Omental fat pad (tissue), 4 donors: ENCODE measurements around the gene GIT1. TPM values are rescaled to one million over a fixed set of nuclear protein-coding genes. Genes with fewer than 3 reads are reported as not detected.

Experiments
- ATAC-seq: fragments of 150-250 bp; one replicate; pipeline ENCODE4 v1.9.1; 2016; ENCODE audit warnings: mild to moderate bottlenecking, moderate library complexity; ENCODE audit not compliant: low FRiP score
- DNase-seq: peaks from one replicate; pipeline ENCODE4 v3.0.0-alpha.2; 2019; ENCODE audit warnings: low spot score
- CTCF ChIP-seq, 3 donors: fragments of 450-650 bp; IDR thresholded peaks; one replicate each; pipeline ENCODE4 v1.5.1; 2016 to 2017; ENCODE audit warnings: antibody characterized with exemption in 3 of 3, mild to moderate bottlenecking in 3 of 3, moderate library complexity in 2 of 3
- total RNA-seq, 4 donors: library from RNA; depleted of rRNA; stranded (reverse); fragments of >200 nt; gene quantifications; one replicate each; pipeline ENCODE4 v1.1.0, GENCODE V29; 2016

The GIT1 gene
- total RNA-seq, 4 donors from 2014 or later = 24.4 to 73.6 (median 37.3) TPM

GRCh38 chr17:29615492-29616299, 26.2 kb upstream of the GIT1 start:
- peak; percentile 77 for DNase-seq
- peak; percentile 77 for ATAC-seq
- no peak for TF ChIP-seq CTCF (IDR thresholded peaks at IDR 0.05)

- no peak for TF ChIP-seq CTCF (IDR thresholded peaks at IDR 0.05)
- DNase-seq = no peak
- ATAC-seq = no peak
Measured at GRCh38 chr17:29615048-29615385, 25.6 kb upstream of the GIT1 start.

GRCh38 chr17:29614349-29615047, 25.1 kb upstream of the GIT1 start:
- ATAC-seq = no peak

GRCh38 chr17:29613856-29614255, 24.4 kb upstream of the GIT1 start:
- DNase-seq (no peak), ATAC-seq (no peak)
- TF ChIP-seq CTCF (IDR thresholded peaks at IDR 0.05) = no peak

More at GRCh38 chr17:29614349-29615047, 25.1 kb upstream of the GIT1 start:
- no peak for TF ChIP-seq CTCF (IDR thresholded peaks at IDR 0.05)
- DNase-seq = no peak

- ATAC-seq (peak; percentile 50), DNase-seq (peak; percentile 97)
- TF ChIP-seq CTCF (IDR thresholded peaks at IDR 0.05) = peak in 2 of 3 donors; percentile 55 to 75
Measured at GRCh38 chr17:29613352-29613837, 23.9 kb upstream of the GIT1 start.

- no peak for ATAC-seq
- no peak for TF ChIP-seq CTCF (IDR thresholded peaks at IDR 0.05)
- no peak for DNase-seq
Measured at GRCh38 chr17:29612404-29613280, 23.2 kb upstream of the GIT1 start.
